GM12874 (cell line): ENCODE data around the gene STXBP6.

Experiments
- TF ChIP-seq, protein P1 (sequence below): IDR thresholded peaks from 2 replicates; pipeline ENCODE4 v1.5.1; 2011; ENCODE audit warnings: low read depth, mild to moderate bottlenecking, control low read depth, low read length, moderate library complexity; ENCODE audit not compliant: insufficient read depth

The STXBP6 gene

GRCh38 chr14:24966579-24966964, 83.4 kb downstream of the STXBP6 start:
- TF ChIP-seq, protein P1, sequence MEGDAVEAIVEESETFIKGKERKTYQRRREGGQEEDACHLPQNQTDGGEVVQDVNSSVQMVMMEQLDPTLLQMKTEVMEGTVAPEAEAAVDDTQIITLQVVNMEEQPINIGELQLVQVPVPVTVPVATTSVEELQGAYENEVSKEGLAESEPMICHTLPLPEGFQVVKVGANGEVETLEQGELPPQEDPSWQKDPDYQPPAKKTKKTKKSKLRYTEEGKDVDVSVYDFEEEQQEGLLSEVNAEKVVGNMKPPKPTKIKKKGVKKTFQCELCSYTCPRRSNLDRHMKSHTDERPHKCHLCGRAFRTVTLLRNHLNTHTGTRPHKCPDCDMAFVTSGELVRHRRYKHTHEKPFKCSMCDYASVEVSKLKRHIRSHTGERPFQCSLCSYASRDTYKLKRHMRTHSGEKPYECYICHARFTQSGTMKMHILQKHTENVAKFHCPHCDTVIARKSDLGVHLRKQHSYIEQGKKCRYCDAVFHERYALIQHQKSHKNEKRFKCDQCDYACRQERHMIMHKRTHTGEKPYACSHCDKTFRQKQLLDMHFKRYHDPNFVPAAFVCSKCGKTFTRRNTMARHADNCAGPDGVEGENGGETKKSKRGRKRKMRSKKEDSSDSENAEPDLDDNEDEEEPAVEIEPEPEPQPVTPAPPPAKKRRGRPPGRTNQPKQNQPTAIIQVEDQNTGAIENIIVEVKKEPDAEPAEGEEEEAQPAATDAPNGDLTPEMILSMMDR = no peak

GRCh38 chr14:24965934-24966578, 83.9 kb downstream of the STXBP6 start:
- TF ChIP-seq, protein P1 = no peak

GRCh38 chr14:24965578-24965933, 84.4 kb downstream of the STXBP6 start:
- TF ChIP-seq, protein P1 = no peak

- TF ChIP-seq, protein P1 = no peak
Observed at GRCh38 chr14:24964591-24964990, 85.4 kb downstream of the STXBP6 start.

- TF ChIP-seq, protein P1 = no peak
Observed at GRCh38 chr14:24964048-24964447, 85.9 kb downstream of the STXBP6 start.

GRCh38 chr14:24960816-24961215, 89.1 kb downstream of the STXBP6 start:
- TF ChIP-seq, protein P1 = no peak

DNA sequence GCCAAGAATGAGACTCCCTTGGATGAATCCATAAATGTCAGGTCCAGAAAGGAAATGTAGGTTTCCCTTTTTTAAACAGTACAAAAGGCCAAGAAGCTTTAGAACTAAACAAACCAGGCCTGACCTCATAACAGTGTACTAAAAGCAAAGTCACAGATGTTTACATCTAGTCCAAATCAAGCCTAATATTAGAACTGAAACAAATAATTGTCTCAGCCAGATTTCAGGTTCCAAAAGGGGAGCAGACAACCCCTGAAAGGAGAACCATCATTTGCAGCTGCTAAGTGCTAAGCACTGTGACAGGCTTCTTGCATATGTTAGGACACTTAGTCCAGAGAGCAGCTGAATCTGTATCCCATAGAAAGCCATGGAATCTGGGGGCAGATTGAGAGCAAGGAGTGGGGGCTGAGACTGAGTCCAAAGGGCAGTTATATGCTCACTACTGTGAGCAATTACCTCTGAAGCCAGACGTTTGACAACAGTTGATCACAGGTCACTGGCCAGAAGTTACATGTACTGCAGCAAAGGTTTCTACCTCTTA, 90.1 kb downstream of the STXBP6 start:
- TF ChIP-seq, protein P1 = no peak

DNA sequence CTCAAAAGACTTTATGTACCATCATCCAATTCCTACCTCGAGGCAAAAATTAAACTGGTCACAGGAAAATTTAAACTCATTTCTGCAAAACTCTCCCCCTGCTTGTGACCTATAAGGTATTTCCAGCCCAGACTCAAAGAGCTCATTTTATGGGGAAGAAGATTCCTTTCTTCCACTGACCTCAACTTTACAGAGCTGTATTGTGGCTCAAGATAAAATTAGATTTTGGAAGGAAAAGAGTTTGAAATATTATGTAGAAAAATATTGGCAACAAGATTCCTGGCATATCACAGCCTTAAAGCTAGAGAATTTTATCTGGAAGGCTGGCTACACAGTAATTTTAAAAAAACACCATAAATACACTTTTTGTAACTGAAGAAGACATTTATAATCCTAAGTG, 91.7 kb downstream of the STXBP6 start:
- TF ChIP-seq, protein P1 = no peak
